NK-92 (cell line): ENCODE measurements around the gene MPPED2.

Experiments used
- DNase-seq: peaks from one replicate; lab custom pipeline; 2025; ENCODE audit not compliant: unreplicated experiment; lab: John Stamatoyannopoulos, UW

The MPPED2 gene

DNA sequence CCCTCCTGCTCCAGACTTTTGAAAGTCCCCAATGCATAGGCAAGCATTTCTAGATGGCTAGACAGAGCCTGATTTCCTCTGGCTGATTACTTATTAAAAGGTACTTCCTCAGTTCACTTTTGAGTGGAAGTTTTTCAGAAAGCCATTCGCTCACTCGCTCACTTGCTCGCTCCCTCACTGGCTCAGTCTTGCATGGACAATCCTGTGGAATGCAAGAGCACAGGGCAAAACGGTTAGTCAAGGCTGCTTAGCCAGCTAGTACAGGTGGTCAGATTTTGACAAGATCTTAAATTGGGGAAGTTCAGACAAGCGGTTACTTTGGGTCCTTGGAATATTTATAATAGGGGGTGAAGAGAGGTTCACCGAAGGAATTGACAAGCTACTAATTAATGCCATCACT is 162.3 kb downstream of the MPPED2 start:
- no peak for DNase-seq

- DNase-seq: no peak
Measured at GRCh38 chr11:30423279-30423648, 162.9 kb downstream of the MPPED2 start.

DNA sequence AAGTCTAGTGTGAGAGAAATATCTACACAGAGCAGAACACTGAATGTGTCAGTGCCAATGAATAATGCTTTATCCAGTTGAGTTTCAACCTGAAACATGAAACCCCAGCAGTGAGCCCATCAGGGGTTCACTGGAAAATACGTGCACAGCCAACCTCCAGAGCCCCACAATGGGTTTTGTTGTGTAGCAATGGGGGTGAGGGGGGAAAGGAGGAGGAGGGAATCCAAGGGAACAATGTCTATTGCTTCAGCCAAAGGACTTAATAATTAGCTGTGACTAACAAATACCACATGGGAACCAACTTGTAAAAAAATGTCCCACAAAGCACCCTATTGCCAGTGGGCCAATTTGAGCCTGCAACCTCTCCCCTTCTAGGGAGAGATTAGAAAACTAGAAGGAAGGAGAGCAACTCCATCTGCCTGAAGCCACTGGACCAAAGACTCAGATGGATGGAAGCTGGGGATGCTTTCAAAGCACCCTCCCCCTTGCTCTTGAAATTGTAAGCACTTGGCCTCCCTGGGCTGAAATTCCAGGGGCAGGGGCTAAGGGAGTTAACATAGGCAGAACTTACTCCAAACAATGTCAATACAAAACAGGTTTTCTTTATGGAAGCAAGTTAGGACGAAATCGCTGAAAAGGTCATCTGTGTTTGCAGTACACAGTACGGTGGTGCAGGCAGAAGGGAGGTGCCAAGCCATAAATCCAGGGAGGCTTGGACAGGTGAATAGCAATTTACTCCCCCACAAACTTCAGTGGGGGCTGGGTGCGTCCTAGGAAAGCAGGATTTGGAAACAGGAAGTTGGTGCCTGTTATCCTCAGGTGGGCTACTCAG is 163.5 kb downstream of the MPPED2 start:
- DNase-seq: no peak

GRCh38 chr11:30420233-30420787 is 165.8 kb downstream of the MPPED2 start:
- DNase-seq: no peak

- DNase-seq: no peak
Measured at GRCh38 chr11:30414806-30415205, 171.3 kb downstream of the MPPED2 start.

GRCh38 chr11:30414244-30414643 is 171.9 kb downstream of the MPPED2 start:
- DNase-seq: no peak

DNA sequence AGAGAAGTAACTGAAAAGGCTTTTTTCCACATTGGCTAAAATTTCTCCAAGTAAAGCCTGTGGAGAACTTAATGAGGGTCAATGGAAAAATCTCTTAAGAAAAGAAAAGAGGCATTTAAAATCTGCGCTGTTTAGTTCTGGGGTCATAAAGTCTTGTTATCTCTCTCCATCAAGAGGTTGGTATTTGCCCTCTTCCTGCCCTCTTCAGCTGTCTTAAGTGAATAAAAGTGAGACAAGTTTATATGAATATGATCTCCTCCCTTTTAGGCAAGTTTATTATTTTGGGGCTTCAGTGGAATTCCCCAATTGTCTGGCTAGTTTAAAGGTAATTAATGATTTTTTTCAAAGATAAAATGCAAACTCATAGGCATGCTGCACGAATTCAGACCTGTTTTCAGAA is 173.6 kb downstream of the MPPED2 start:
- DNase-seq: no peak

DNA sequence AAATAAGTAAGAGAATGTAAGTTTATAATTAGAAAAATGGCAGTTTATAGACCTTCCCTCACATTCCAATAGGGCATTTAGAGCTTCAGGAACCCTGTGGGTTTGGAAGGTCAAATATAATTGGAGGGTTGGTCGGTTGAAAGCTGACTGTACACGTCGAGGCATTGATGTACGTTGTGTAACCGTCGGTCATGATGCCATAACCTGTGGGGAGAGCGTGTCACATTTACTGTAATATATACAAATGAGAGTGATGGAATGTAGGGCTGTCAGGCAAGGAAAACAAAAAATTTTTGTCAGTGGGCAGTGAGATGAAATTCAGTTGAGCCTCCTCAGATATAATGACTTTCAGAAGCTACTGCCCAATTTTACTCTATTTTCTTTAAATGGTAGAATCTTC is 174.8 kb downstream of the MPPED2 start:
- DNase-seq: no peak

DNA sequence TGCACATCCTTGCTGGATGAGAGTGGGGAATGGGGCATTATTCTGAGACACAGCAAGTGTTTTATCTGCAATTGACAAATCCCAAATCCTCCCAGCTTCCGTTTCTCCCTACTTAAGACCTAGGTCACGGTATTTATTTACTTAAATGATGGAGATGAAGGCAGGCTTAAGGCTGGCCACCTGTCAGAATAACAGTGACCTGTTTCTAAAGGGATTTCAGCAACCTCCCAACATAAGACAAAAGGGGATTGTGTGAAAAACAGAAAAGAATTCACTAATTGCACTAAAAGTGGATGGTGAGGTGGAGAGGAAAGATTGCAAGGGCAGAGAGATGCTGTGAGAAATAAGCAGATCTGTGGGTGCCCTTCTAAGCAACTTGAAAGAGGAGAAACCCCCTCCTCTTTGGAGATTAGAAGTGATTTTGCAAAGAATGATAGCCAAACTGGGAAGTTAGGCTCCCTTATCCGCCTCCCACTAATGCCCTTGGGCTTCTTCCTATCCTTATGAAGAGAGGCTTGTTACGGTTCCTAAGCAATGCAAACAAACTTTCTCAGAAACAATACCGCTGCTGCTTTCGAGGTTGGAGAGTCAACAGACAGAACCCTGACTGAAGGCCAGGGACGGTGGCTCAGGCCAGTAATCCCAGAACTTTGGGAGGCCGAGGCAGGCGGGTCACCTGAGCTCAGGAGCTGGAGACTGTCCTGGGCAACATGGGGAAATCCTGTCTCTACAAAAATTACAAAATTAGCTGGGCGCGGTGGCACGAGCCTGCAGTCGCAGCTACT is 179.0 kb downstream of the MPPED2 start:
- no peak for DNase-seq

GRCh38 chr11:30405385-30405784 is 180.8 kb downstream of the MPPED2 start:
- DNase-seq: no peak

- no peak for DNase-seq
Measured at GRCh38 chr11:30404136-30404535, 182.0 kb downstream of the MPPED2 start.

GRCh38 chr11:30395751-30396150 is 190.4 kb downstream of the MPPED2 start:
- no peak for DNase-seq

- DNase-seq: no peak
Measured at GRCh38 chr11:30393012-30393411, 193.1 kb downstream of the MPPED2 start.

DNA sequence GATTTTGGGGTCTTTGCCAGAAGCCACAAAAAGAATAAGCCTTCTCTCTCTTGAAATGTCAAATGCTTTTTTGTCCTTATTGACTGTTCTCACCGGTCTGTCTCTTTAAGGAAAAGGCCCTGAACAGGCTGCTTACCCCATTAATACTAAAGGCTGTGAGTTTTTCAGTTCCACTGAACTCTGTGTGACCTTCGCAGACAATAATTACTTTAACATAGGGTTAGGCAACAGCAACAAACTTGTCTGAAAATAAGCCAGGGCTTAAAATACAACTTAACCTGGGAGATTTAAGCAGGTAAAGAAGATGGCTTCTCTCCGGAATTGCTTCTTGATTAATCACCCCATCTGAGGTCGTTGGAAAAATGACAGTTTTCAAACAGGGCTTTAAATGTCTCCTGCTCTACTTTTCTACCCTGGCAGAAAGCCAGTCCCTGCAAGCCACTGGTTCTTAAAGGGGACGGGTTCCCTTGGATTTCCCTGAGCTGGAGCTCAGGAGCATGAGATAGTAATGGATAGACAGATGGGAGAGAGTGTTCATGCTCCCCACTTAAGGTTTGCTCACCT is 193.8 kb downstream of the MPPED2 start:
- no peak for DNase-seq

DNA sequence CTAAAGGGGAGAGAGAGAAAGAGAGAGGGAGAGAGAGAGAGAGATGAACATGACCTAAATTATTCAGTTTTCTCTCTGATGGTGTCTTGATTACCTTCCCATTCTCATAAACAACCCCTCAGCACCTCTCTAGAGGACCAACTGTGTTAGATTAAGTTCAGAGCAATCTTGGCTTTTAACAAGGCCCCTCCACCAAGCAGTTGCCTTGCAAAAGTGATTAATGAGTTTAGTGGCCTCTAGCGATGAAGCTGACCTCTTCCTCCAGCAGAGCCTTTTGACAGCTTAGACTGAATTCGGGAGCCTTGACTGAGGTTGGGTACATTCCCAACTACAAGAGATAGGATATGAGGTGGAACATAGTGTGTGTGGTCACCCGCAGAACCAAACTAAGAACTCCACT is 197.2 kb downstream of the MPPED2 start:
- DNase-seq: no peak

DNA sequence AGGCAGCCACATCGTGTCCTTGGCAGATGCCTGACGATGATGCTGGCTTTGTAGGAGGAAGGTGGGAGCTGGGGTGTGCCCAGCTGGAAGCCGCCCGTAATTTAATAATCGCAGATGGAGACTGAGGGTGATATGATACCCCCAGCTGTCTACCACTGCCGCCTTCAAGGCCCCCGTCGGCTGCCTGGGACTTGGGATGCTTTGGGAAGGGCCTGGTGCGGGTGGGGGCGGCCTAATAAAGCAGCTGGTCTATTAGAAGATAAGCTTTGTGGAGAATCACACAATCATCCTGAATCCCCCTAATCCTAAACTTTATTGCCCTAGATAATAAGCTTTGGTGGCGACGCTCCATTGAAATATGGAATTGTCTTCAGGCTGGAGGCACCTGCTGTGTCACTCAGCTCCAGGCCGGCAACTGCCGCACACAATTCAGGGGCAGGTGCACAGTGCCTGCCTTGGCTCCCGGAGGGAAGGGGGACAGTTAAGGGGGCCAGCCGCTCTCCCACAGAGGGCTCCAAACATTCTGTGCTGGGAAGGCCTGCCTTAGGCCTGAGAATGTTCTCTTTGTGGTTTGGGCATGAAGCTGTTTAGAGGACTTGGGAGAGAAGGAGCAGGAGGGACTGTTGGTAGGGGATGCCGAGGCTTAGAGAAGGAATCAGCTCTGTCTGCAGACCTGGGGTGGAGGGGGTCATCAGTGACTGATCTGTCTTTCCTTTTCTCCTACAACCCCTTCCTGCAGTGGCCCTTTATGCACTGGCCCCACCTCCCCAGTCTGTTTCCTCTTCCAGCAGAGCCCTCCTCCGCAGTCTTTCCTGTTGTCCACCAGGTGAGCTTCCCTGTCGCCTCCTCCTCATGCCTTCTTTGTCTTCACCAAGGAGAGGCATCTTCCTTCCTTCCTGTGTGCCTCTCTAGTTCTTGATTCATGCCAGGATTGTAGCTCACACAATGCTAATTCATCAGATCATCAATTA is 198.0 kb downstream of the MPPED2 start:
- DNase-seq: no peak

- no peak for DNase-seq
Measured at GRCh38 chr11:30381879-30382278, 204.3 kb downstream of the MPPED2 start.

- no peak for DNase-seq
Measured at GRCh38 chr11:30380846-30381245, 205.3 kb downstream of the MPPED2 start.

- no peak for DNase-seq
Measured at GRCh38 chr11:30377347-30377746, 208.8 kb downstream of the MPPED2 start.

DNA sequence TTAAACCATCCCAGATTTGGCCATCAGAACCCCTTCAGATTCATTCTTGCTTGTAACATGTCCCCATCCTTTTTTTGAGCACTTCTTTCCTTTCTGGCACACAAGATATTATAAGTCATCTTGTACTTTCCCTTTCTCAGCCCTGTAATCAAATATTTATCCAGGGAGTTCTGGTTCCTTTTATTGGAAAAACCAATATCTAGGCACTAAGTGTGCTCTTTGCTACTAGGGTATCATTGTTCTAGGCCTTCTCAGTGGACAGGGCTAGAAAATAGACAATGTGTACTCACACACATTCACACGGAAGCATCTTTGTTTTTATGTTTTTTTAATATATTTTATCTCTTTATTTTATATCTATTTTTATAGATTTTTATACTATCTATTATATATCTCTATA is 216.0 kb downstream of the MPPED2 start:
- no peak for DNase-seq

- no peak for DNase-seq
Measured at GRCh38 chr11:30368394-30368793, 217.8 kb downstream of the MPPED2 start.
